Common myeloid progenitor, CD34-positive (primary cell): ENCODE results near the gene PASD1. TPM values are rescaled to one million over a fixed set of nuclear protein-coding genes. Genes with fewer than 3 reads are reported as not detected.

Experiments used
- CTCF ChIA-PET: fragments of 350-600 bp; sonication (Branson Sonifier 250); formaldehyde crosslinking; loops from one replicate; lab custom pipeline; 2021; ENCODE audit warnings: antibody characterized with exemption; lab: Charles Lee
- POLR2A ChIA-PET: fragments of 350-600 bp; sonication (Branson Sonifier 250); formaldehyde crosslinking; loops from one replicate; lab custom pipeline; 2021; ENCODE audit warnings: antibody characterized with exemption; lab: Charles Lee
- DNase-seq, 3 donors: peaks; one replicate each; pipeline versions ENCODE4 v3.0.0 to v3.0.0-alpha.2; 2013
- H3K27ac ChIP-seq, 2 experiments: 1 replicate in 1 of 2; 2 replicates in 1 of 2; pipeline ENCODE4 v1.7.0; 2013; ENCODE audit warnings: inconsistent platforms in 2 of 2, low read length in 2 of 2, mild to moderate bottlenecking in 2 of 2, low read depth in 1 of 2, moderate library complexity in 1 of 2; ENCODE audit not compliant: severe bottlenecking in 2 of 2, insufficient read depth in 1 of 2, poor library complexity in 1 of 2
- H3K27me3 ChIP-seq, 5 experiments: replicated peaks in 2 of 5; 1 replicate in 3 of 5; 2 replicates in 2 of 5; pipeline versions ENCODE4 v1.6.1 to v1.7.0; 2013; ENCODE audit warnings: low read length in 4 of 5, mild to moderate bottlenecking in 2 of 5, moderate library complexity in 2 of 5, inconsistent platforms in 1 of 5; ENCODE audit not compliant: insufficient read depth in 5 of 5, control insufficient read depth in 4 of 5
- H3K36me3 ChIP-seq, 4 experiments: 1 replicate in 2 of 4; 2 replicates in 2 of 4; pipeline versions ENCODE4 v1.6.1 to v1.7.0; 2013; ENCODE audit warnings: low read length in 3 of 4, control low read depth in 1 of 4, mild to moderate bottlenecking in 1 of 4; ENCODE audit not compliant: control insufficient read depth in 4 of 4, insufficient read depth in 4 of 4
- H3K4me1 ChIP-seq, 4 experiments: 1 replicate in 3 of 4; 2 replicates in 1 of 4; pipeline versions ENCODE4 v1.6.1 to v1.7.1; 2013; ENCODE audit warnings: low read length in 3 of 4, mild to moderate bottlenecking in 3 of 4, control low read depth in 1 of 4, inconsistent platforms in 1 of 4, moderate library complexity in 1 of 4; ENCODE audit not compliant: control insufficient read depth in 4 of 4, insufficient read depth in 4 of 4; ENCODE audit errors: control extremely low read depth in 1 of 4
- H3K4me3 ChIP-seq, 7 experiments: 1 replicate in 4 of 7; 2 replicates in 3 of 7; pipeline versions ENCODE4 v1.5.1 to v1.7.0; 2013; ENCODE audit warnings: mild to moderate bottlenecking in 7 of 7, low read length in 6 of 7, moderate library complexity in 6 of 7, inconsistent platforms in 2 of 7, low read depth in 2 of 7, control low read depth in 1 of 7; ENCODE audit not compliant: insufficient read depth in 4 of 7, control insufficient read depth in 1 of 7; ENCODE audit errors: extremely low read depth in 1 of 7
- H3K9me3 ChIP-seq, 5 experiments: 1 replicate in 4 of 5; 2 replicates in 1 of 5; pipeline versions ENCODE4 v1.6.1 to v1.7.1; 2013; ENCODE audit warnings: low read length in 4 of 5, mild to moderate bottlenecking in 2 of 5, inconsistent platforms in 1 of 5, low read depth in 1 of 5, moderate library complexity in 1 of 5; ENCODE audit not compliant: control insufficient read depth in 4 of 5, insufficient read depth in 2 of 5; ENCODE audit errors: control extremely low read depth in 1 of 5
- WGBS: methylation state at CpG from one replicate; pipeline ENCODE4 v1.1.5; 2013; ENCODE audit not compliant: insufficient coverage; 5-methylcytosine and 5-hydroxymethylcytosine counted together
- polyA plus RNA-seq: library from polyadenylated mRNA; unstranded; fragments of 120-200 nt; gene quantifications from one replicate; pipeline ENCODE4 v1.2.1, GENCODE V29; 2013

Gene PASD1
- not detected for polyA plus RNA-seq

GRCh38 chrX:151563449-151563848 lies at the start of gene PASD1:
Gene PASD1, plus strand, starts transcription at chrX:151563675. Its CDS starts 37,879 bp downstream, at chrX:151601554.
- POLR2A ChIA-PET = no interaction called here
- WGBS = 95% methylated on average over 15 of the region's 16 CpGs
- CTCF ChIA-PET = no interaction called here
- Histone ChIP-seq H3K27me3 (no peaks in the 10 kb centered on the region), H3K9me3 (no peaks in the 10 kb centered on the region), H3K4me3 (no peak within 1 kb of the TSS), H3K36me3 (no peaks in the 10 kb centered on the region), H3K27ac (no peak within 1 kb of the TSS), H3K4me1 (no peaks in the 10 kb centered on the region)
- DNase-seq = no peak

GRCh38 chrX:151515237-151515636 lies 48.2 kb upstream of the PASD1 start:
- no peaks in the 10 kb centered on the region for H3K36me3 ChIP-seq
- H3K4me1 ChIP-seq = no peaks in the 10 kb centered on the region
- ChIA-PET POLR2A (no interaction called here), CTCF (no interaction called here)
- no peaks in the 10 kb centered on the region for H3K9me3 ChIP-seq
- peaks cover 0 to 5% (median 1%) of the 10 kb centered on the region in 5 experiments for H3K27me3 ChIP-seq
- no peak for DNase-seq
- H3K27ac ChIP-seq = no peak overlapping the region
- WGBS = no CpG with 5 or more reads among the region's 2 CpGs
- H3K4me3 ChIP-seq = no peak overlapping the region

- WGBS = 79% methylated on average over 14 of the region's 15 CpGs
- peaks cover 0 to 4% (median 0%) of the 10 kb centered on the region in 5 experiments for H3K27me3 ChIP-seq
- no peak overlapping the region for H3K27ac ChIP-seq
- ChIA-PET CTCF (no interaction called here), POLR2A (no interaction called here)
- H3K4me1 ChIP-seq = no peaks in the 10 kb centered on the region
- no peaks in the 10 kb centered on the region for H3K36me3 ChIP-seq
- DNase-seq = no peak
- no peaks in the 10 kb centered on the region for H3K9me3 ChIP-seq
- no peak overlapping the region for H3K4me3 ChIP-seq
Observed at GRCh38 chrX:151516538-151517187, 46.8 kb upstream of the PASD1 start.

GRCh38 chrX:151517421-151517820 lies 46.1 kb upstream of the PASD1 start:
- no peaks in the 10 kb centered on the region for H3K36me3 ChIP-seq
- POLR2A ChIA-PET = no interaction called here
- no peaks in the 10 kb centered on the region for H3K4me1 ChIP-seq
- H3K4me3 ChIP-seq = no peak overlapping the region
- 64% methylated on average over 1 of the region's 2 CpGs for WGBS
- DNase-seq = no peak
- CTCF ChIA-PET = no interaction called here
- H3K9me3 ChIP-seq = no peaks in the 10 kb centered on the region
- H3K27ac ChIP-seq = no peak overlapping the region
- peaks cover 0 to 4% (median 0%) of the 10 kb centered on the region in 5 experiments for H3K27me3 ChIP-seq

GRCh38 chrX:151523351-151523750 lies 40.1 kb upstream of the PASD1 start:
- no peak for DNase-seq
- Histone ChIP-seq H3K9me3 (no peaks in the 10 kb centered on the region), H3K36me3 (no peaks in the 10 kb centered on the region), H3K27me3 (peaks cover 0 to 3% (median 0%) of the 10 kb centered on the region in 5 experiments), H3K4me3 (no peak overlapping the region), H3K4me1 (no peaks in the 10 kb centered on the region), H3K27ac (no peak overlapping the region)
- no CpG with 5 or more reads among the region's 2 CpGs for WGBS
- CTCF ChIA-PET = no interaction called here
- POLR2A ChIA-PET = no interaction called here

- Histone ChIP-seq H3K4me3 (no peak overlapping the region), H3K36me3 (no peaks in the 10 kb centered on the region), H3K27ac (no peak overlapping the region), H3K4me1 (no peaks in the 10 kb centered on the region), H3K27me3 (no peaks in the 10 kb centered on the region), H3K9me3 (peaks cover 0 to 1% (median 0%) of the 10 kb centered on the region in 5 experiments)
- ChIA-PET CTCF (no interaction called here), POLR2A (no interaction called here)
- peak in 1 of 3 donors; percentile 12 for DNase-seq
Observed at GRCh38 chrX:151536571-151536970, 26.9 kb upstream of the PASD1 start.

- Histone ChIP-seq H3K36me3 (no peaks in the 10 kb centered on the region), H3K9me3 (peaks cover 0 to 1% (median 0%) of the 10 kb centered on the region in 5 experiments), H3K4me1 (no peaks in the 10 kb centered on the region), H3K4me3 (no peak overlapping the region), H3K27ac (no peak overlapping the region), H3K27me3 (no peaks in the 10 kb centered on the region)
- ChIA-PET CTCF (no interaction called here), POLR2A (no interaction called here)
- no peak for DNase-seq
- WGBS = no CpG with 5 or more reads among the region's 1 CpG
Observed at GRCh38 chrX:151537572-151537971, 25.9 kb upstream of the PASD1 start.
